ENCODE data around the gene NBEAL1.
A peak's percentile ranks its signal among the peaks of the same experiment; 100 is the strongest.
"Not testable (repeated sequence)": the region's sequence is repeated elsewhere in the genome, so short reads cannot be mapped to it uniquely, and the experiment has no call there.

Gene NBEAL1

GRCh38 chr2:203014456-203015199 is at the start of gene NBEAL1:
Gene NBEAL1 (plus strand): TSS chr2:203014875. CDS start chr2:203016385, 1,510 bp downstream.
- peak; percentile 95 for DNase-seq

GRCh38 chr2:202965810-202966460 is 48.7 kb upstream of the NBEAL1 start:
- DNase-seq, result no peak

- not testable (repeated sequence) for DNase-seq
Observed at GRCh38 chr2:202969404-202969803, 45.3 kb upstream of the NBEAL1 start.

- no peak for DNase-seq
Observed at GRCh38 chr2:202976809-202977208, 37.9 kb upstream of the NBEAL1 start.

GRCh38 chr2:202982779-202983491 is 31.7 kb upstream of the NBEAL1 start:
- DNase-seq, result no peak

GRCh38 chr2:202989749-202990148 is 24.9 kb upstream of the NBEAL1 start:
- no peak for DNase-seq

- no peak for DNase-seq
Observed at GRCh38 chr2:202990501-202990900, 24.2 kb upstream of the NBEAL1 start.

- not testable (repeated sequence) for DNase-seq
Observed at GRCh38 chr2:202997113-202997512, 17.6 kb upstream of the NBEAL1 start.

GRCh38 chr2:203002054-203002821 is 12.4 kb upstream of the NBEAL1 start:
- no peak for DNase-seq

- DNase-seq, result no peak
Observed at GRCh38 chr2:203003716-203004115, 11.0 kb upstream of the NBEAL1 start.

- no peak for DNase-seq
Observed at GRCh38 chr2:203016716-203017115, 2.0 kb downstream of the NBEAL1 start.

GRCh38 chr2:203018181-203018580 is 3.5 kb downstream of the NBEAL1 start:
- no peak for DNase-seq

- DNase-seq, result no peak
Observed at GRCh38 chr2:203019142-203019541, 4.5 kb downstream of the NBEAL1 start.

GRCh38 chr2:203021991-203022390 is 7.3 kb downstream of the NBEAL1 start:
- no peak for DNase-seq

- DNase-seq, result no peak
Observed at GRCh38 chr2:203022751-203023150, 8.1 kb downstream of the NBEAL1 start.

GRCh38 chr2:203025592-203025991 is 10.9 kb downstream of the NBEAL1 start:
- no peak for DNase-seq

GRCh38 chr2:203030545-203030944 is 15.9 kb downstream of the NBEAL1 start:
- DNase-seq, result no peak

GRCh38 chr2:203030991-203031390 is 16.3 kb downstream of the NBEAL1 start:
- no peak for DNase-seq

GRCh38 chr2:203033395-203033794 is 18.7 kb downstream of the NBEAL1 start:
- no peak for DNase-seq

- no peak for DNase-seq
Observed at GRCh38 chr2:203035879-203036470, 21.3 kb downstream of the NBEAL1 start.

GRCh38 chr2:203037026-203037425 is 22.4 kb downstream of the NBEAL1 start:
- DNase-seq, result no peak

- no peak for DNase-seq
Observed at GRCh38 chr2:203038586-203038985, 23.9 kb downstream of the NBEAL1 start.

- DNase-seq, result not testable (repeated sequence)
Observed at GRCh38 chr2:203039211-203039610, 24.5 kb downstream of the NBEAL1 start.
